HG03139 (cell line): ENCODE results near the gene MRGPRF.
"Not testable (repeated sequence)": the region's sequence is repeated elsewhere in the genome, so short reads cannot be mapped to it uniquely, and the experiment has no call there.

ENCODE experiments used
- ATAC-seq: cut with Tn5 transposase; IDR thresholded peaks from one replicate; pipeline ENCODE4 v1.9.1; 2021; ENCODE audit not compliant: unreplicated experiment

Gene MRGPRF

DNA sequence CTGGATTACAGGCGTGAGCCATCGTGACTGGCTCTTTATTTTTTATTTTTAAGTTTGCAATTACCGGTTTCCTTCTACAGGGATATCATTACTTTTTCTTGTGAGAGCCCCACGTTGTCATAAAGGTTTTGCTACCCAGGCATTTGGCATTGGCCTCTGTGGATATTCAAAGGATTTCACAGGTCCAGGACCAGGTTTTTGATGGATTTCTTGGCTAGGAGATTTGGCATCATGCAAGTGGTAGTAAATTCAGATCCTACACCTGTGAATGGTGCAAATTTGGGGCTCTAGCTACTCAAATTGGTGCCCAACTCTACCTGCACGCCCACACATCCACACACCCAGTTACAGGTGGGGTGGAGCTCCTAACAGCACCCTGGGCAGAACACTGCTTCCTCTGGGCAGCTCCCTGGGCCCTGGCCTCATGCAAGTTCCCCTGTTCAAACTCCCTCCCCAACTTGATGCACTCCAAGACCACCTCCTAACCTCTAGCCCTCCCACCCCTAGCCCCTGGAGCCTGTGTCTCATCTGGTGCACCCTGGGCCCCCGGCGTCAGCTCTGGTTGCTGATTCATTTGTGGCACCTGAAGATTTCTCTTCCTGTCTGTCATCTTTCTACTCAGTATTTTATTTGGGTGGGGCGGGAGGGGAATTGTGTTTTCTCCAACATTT lies 23.0 kb downstream of the MRGPRF start:
- ATAC-seq, result no peak

DNA sequence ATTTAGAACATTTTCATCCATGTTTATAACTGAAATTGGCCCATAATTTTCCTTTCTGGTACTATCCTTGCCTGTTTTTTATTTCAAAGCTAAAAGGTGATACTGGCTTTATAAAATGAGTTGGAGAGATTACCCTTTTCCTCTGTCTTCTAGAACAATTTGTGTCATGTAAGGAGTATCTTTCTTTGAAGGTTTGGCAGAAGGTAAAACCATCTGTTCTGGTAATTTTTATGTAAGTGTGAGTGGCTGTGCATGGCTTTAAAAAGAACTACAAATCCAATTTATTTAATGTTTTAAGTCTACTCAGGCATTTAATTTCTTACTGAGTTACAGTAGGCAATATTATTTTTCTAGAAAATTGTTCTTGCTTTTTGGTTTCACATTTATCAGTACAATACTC lies 24.6 kb downstream of the MRGPRF start:
- ATAC-seq, result no peak

DNA sequence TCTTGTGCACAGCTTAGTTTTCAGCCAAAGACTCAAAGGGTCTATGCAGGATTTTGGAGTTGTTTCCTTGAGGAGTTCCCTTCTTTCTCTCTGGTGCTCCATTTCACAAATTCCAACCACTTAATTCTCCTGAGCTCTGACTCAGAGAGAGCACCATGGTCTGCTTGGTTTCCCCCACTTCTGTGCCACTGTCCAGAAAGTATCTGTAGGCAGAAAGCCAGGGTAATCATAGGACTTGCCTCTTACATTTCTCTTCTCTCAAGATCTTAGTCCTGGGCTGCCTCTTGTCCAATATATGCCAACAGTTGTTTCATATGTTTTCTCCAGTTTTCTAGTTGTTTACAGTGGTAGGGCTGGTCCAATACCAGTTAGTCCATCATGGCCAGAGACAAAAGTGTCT lies 25.8 kb downstream of the MRGPRF start:
- no peak for ATAC-seq

DNA sequence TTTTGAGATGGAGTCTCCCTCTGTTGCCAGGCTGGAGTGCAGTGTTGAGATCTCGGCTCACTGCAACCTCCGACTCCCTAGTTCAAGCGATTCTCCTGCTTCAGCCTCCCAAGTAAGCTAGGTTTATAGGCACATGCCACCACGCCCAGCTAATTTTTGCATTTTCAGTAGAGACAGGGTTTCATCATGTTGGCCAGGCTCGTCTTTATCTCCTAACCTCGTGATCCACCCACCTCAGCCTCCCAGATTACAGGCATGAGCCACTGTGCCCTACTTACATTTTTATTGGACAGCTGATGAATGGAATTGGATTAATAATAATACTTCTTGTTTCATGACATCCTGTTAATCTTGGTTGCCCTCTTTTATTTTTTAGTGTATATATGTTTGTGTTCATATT lies 29.2 kb downstream of the MRGPRF start:
- ATAC-seq, result no peak

DNA sequence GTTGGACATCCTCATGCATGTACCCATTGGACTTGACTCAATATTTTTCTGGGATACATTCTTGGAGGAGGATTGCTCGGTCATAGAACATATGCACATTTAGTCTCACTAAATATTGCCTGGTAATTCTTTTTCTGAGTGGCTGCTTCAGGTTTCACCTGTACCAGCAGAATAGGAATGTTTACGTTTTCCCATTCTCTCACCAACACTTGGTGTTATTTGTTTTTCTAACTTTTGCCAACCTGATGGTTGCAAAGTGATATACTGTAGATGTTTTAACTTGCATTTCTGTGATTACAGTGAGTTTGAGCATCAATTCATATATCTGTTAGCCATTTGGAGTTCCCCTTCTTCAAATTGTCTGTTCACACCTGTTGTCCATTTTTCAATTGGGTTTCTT lies 30.9 kb downstream of the MRGPRF start:
- no peak for ATAC-seq

DNA sequence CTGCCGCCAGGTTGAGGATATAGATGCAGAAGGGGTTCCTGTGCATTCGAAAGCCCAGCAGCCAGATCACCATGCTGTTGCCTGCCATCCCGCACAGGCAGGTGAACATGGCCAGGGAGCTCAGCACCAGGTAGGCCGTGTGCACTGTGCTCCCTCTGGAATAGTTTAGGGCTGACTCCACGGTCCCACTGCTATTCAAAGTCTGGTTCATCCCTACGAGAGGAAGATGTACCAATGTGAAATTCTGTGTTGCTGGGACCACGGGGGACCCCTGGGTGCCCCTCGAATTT lies 32.3 kb downstream of the MRGPRF start, which contains the start of gene MRGPRD:
Gene MRGPRD, minus strand, starts transcription at position 211 of the 290 bp plus-strand sequence. Its CDS starts 0 bp downstream, at position 211.
- no peak for ATAC-seq

- ATAC-seq, result no peak
Observed at GRCh38 chr11:68979931-68980775, 32.9 kb downstream of the MRGPRF start.

DNA sequence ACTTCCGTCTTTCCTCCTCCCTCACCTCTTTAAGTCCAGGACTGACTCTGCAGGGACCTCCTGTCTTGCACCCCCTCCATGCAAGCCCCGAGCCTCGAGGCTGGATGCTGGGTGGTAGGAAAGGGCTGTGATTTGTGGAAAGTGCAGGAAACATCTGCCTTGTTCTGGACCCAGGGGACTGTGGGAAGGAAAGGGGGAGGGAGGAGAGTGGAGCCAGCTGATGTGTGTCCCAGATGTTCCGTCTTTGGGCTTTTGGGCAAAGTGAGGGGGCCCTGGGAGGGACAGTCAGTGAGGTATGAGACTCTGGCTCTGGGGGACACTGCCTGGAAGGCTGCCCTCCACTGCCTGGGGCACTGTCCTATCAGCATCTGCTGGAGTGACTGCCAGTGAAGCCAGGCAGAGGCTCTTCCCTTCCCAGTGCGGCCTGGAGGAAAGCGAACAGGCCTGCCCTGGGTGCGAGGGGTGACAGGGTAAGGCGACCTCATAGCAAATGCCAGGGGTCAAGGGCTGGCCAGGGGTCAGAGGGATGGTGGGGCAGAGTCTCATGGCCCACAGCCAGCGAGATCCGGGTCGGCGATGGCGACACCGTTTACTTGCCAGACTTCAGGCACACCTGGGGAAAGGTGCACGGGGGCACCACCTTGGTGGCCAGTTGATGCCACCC lies 34.0 kb downstream of the MRGPRF start:
- no peak for ATAC-seq

GRCh38 chr11:68978626-68978930 lies 34.5 kb downstream of the MRGPRF start:
- no peak for ATAC-seq

- ATAC-seq, result no peak
Observed at GRCh38 chr11:68977781-68978625, 35.0 kb downstream of the MRGPRF start.

- no peak for ATAC-seq
Observed at GRCh38 chr11:68976563-68976962, 36.5 kb downstream of the MRGPRF start.

- no peak for ATAC-seq
Observed at GRCh38 chr11:68976095-68976494, 37.0 kb downstream of the MRGPRF start.

DNA sequence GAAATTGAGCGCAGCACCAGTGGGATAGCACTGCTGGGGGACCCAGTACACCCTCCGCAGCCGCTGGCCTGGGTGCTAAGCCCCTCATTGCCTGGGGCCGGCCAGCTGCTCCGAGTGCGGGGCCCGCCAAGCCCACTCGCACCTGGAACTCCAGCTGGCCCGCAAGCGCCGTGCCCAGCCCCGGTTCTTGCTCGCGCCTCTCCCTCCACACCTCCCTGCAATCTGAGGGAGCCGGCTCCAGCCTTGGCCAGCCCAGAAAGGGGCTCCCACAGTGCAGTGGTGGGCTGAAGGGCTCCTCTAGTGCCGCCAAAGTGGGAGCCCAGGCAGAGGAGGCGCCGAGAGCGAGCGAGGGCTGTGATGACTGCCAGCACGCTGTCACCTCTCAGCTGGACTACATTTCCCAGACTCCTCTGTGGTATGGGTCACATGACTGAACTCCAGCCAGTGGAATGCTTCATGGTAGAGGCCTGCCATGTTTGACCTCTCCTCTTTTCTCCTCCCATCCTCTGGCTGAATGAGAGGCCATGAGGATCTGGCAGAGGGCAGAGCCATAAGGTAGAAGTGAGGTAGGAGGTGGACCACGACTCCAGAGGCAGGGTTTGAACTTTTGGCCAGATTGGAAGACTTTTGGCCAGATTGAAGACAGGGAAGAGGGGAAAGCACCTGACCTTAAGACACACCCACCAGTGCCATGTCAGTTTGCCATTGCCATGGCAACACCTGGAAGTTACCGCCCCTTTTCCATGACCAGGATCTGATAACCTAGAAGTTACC lies 38.4 kb downstream of the MRGPRF start:
- no peak for ATAC-seq

GRCh38 chr11:68973706-68974105 lies 39.3 kb downstream of the MRGPRF start:
- not testable (repeated sequence) for ATAC-seq

- no peak for ATAC-seq
Observed at GRCh38 chr11:68973219-68973618, 39.8 kb downstream of the MRGPRF start.

DNA sequence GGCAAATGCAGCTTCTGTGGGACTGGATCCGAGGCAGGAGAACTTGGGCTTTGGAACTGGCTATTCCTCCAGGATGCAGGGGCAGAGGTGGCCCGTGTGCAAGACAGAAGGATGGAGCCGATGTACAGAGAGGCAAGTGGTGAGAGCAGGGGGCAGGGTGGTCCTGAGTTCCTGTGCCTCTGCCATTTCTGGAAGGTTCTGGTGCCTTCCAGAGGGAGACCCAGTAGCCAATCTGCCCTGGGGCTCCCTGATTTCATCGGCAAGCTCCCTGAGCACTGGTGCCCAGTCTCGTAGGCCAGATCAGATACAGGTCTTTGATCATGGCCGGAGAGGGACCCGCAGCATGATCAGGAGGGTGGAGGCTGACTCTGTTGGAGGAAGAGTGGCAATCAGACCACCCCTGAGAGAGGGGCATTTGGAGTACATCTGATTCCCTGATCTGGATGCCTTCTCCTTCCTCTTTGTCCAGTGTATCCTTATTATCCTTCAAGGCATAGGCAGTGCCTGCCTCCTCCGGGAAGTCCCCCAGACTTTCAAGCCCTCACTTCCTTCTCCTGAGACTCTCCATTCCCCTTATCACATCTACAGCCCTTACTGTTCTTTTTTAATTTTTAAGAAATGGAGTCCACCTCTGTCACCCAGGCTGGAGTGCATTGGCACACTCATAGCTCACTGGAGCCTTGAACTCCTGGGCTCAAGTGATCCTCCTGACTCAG lies 42.0 kb downstream of the MRGPRF start:
- ATAC-seq, result no peak

DNA sequence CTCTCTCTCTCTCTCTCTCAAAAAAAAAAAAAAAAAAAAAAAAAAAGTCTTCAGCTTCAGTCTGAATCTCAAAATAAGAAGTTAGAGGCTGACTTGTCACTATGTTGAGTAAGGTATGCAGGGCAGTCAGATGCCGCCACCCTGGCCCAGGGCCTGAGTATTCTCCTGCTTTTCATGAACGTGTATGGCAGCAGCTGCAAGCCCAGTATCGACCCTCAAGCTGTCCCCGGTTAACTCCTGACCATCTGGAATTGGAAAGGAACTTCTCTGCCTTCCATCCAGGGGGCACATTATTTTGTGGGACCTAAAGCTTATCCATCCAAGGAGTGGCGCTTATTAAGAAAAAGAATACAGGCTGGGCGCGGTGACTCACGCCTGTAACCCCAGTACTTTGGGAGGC lies 43.7 kb downstream of the MRGPRF start:
- ATAC-seq, result no peak

DNA sequence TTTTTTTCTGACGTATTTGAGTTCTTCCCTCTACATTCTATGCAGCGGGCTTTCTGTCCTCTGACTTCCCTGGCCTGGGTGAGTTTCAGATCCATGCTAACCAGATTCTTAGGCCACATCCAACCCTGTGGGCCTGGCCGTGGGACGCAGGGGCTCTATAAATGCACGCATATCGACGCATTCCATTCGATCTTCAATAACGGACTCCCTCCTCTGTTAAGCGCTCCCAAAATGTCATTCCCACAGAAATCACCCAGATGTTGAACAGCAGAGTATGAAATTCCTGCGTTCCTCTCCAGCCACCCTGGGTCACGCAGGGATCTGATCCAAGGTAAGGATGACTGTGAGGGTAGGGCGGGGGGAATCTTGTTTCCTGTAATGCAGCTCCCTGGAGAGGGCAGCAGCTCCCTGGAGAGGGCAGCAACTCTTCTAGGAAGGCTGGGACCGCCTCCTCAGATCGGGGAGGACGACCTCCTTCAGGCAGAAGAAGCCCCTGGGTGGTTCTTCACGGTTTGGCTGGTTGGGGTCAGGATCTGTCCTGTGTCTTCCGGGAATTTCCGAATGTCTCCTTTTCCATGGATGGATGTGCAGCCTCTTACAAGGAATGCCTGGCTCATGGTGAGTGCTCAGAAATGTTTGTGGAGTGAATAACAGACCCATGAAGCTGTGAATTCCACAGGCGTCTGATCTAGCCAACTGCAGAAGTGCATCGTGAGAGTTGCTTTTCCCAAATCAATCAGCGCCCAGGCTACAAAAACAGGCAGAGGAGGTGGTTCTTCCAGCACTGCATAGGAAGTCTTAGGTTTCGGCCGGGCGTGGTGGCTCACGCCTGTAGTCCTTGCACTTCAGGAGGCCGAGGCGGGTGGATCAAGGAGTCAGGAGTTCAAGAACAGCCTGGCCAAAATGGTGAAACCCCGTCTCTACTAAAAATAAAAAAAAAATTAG lies 44.5 kb downstream of the MRGPRF start:
- no peak for ATAC-seq
